Ishikawa (cell line): ENCODE measurements around the gene GDI2.

Source experiments
- CEBPB ChIP-seq: IDR thresholded peaks from 2 replicates; pipeline ENCODE4 v1.6.1; 2012
- CREB1 ChIP-seq: IDR thresholded peaks from 2 replicates; pipeline ENCODE4 v1.6.1; 2012; ENCODE audit warnings: low read depth
- EP300 ChIP-seq: IDR thresholded peaks from 2 replicates; pipeline ENCODE4 v1.6.1; 2012; ENCODE audit warnings: borderline replicate concordance
- FOXM1 ChIP-seq: IDR thresholded peaks from 2 replicates; pipeline ENCODE4 v1.6.1; 2012; ENCODE audit warnings: low read depth, borderline replicate concordance
- MAX ChIP-seq: IDR thresholded peaks from 2 replicates; pipeline ENCODE4 v1.6.1; 2012
- NFIC ChIP-seq: IDR thresholded peaks from 2 replicates; pipeline ENCODE4 v1.6.1; 2012
- RAD21 ChIP-seq: IDR thresholded peaks from 2 replicates; pipeline ENCODE4 v1.6.1; 2012; ENCODE audit warnings: low read depth
- TAF1 ChIP-seq: IDR thresholded peaks from 2 replicates; pipeline ENCODE4 v1.6.1; 2012; ENCODE audit warnings: low read depth, mild to moderate bottlenecking
- TEAD4 ChIP-seq: IDR thresholded peaks from 2 replicates; pipeline ENCODE4 v1.6.1; 2012
- USF1 ChIP-seq: IDR thresholded peaks from 2 replicates; pipeline ENCODE4 v1.6.1; 2012
- YY1 ChIP-seq: IDR thresholded peaks from 2 replicates; pipeline ENCODE4 v1.6.1; 2012; ENCODE audit warnings: low read depth
- ZBTB7A ChIP-seq: IDR thresholded peaks from 2 replicates; pipeline ENCODE4 v1.6.1; 2012; ENCODE audit warnings: low read depth
- TF ChIP-seq, protein P1 (sequence below): IDR thresholded peaks from 2 replicates; pipeline ENCODE4 v1.6.1; 2012; ENCODE audit warnings: low read depth, mild to moderate bottlenecking

GRCh38 chr10:5830629-5831445 lies 17.6 kb upstream of the GDI2 start:
- no peak for TF ChIP-seq YY1
- TF ChIP-seq EP300: no peak
- no peak for TF ChIP-seq TAF1
- TF ChIP-seq, protein P1, sequence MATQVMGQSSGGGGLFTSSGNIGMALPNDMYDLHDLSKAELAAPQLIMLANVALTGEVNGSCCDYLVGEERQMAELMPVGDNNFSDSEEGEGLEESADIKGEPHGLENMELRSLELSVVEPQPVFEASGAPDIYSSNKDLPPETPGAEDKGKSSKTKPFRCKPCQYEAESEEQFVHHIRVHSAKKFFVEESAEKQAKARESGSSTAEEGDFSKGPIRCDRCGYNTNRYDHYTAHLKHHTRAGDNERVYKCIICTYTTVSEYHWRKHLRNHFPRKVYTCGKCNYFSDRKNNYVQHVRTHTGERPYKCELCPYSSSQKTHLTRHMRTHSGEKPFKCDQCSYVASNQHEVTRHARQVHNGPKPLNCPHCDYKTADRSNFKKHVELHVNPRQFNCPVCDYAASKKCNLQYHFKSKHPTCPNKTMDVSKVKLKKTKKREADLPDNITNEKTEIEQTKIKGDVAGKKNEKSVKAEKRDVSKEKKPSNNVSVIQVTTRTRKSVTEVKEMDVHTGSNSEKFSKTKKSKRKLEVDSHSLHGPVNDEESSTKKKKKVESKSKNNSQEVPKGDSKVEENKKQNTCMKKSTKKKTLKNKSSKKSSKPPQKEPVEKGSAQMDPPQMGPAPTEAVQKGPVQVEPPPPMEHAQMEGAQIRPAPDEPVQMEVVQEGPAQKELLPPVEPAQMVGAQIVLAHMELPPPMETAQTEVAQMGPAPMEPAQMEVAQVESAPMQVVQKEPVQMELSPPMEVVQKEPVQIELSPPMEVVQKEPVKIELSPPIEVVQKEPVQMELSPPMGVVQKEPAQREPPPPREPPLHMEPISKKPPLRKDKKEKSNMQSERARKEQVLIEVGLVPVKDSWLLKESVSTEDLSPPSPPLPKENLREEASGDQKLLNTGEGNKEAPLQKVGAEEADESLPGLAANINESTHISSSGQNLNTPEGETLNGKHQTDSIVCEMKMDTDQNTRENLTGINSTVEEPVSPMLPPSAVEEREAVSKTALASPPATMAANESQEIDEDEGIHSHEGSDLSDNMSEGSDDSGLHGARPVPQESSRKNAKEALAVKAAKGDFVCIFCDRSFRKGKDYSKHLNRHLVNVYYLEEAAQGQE: no peak
- no peak for TF ChIP-seq CEBPB
- TF ChIP-seq NFIC: no peak
- TF ChIP-seq RAD21: no peak
- TF ChIP-seq ZBTB7A: no peak
- no peak for TF ChIP-seq USF1
- no peak for TF ChIP-seq CREB1
- TF ChIP-seq TEAD4: no peak
- no peak for TF ChIP-seq FOXM1
- no peak for TF ChIP-seq MAX
